GM21381 (cell line): ENCODE results near the gene OSBP2.

Source experiments
- ATAC-seq: cut with Tn5 transposase; IDR thresholded peaks from one replicate; pipeline ENCODE4 v1.9.1; 2021; ENCODE audit warnings: mild to moderate bottlenecking, moderate library complexity; ENCODE audit not compliant: unreplicated experiment

The OSBP2 gene

DNA sequence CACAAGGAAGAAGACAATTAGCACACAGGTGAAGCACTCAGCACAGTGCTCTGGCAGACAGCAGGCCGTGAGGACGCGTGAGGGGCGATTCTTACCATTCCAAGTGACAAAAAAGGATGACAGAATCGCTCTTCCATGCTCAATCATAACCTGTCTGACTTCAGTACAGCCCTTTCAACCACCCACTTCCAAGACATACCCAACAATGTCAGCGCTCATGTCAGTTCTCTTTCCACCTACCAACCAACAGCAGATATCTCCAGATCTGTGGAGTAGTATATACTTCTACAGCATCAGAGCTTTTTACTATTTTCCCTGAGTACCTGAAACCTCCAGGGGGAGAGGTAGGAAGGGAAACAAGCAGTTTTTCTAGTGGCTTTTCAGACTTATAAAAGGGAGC is 233.7 kb downstream of the OSBP2 start:
- no peak for ATAC-seq

DNA sequence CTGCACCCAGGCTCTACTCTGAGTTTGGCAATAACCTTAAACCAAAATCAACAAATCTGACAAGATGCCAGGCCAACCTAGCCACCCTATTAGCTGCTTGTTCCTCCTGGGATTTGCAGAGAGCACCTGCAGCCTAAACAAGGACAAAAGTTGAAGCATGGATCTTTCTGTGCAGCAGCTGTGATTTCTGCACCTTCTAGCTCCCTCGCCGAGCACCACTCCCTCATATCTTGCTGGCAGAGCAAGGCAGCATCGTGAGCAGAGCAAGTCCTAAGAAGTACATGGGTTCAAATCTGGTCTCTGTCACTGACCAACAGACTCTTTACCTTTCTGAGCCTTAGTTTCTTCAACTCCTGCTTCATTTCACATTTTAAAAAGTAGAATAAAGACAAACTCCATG is 235.6 kb downstream of the OSBP2 start:
- ATAC-seq, result no peak

DNA sequence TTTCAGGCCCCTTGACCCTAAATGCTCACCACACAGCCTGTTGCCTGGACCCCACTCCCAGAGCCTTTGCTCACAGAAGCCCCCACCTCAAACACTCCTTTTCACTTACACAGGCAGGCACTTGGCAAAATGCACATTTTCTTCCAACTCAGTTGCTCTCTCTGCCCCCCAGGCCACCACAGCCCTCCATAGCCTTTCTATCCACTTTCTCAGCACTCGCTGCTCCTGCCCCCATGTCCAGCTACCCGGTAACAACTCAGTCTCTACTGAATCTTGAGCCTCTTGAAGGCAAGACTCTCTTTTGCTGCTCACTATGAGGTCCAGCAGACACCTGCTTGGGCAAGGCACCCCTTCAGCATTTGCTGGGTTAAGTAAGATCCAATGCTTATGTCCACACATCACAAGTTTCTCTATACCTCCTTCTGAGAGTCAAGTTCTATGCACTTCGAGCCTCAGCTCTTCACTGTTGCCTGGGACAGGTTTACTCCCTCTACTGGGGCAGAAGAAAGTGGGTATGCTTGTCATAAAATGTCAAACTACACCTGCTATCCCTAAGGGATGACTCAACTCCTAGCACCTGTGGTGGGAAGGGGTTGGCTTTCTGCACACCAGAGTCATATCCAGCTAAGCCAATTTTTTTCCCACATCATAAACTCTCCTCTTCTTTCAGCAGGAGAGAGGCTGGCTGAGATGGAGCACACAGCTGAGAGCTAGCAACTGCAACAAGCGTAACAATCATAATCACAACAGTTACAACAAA is 237.0 kb downstream of the OSBP2 start:
- no peak for ATAC-seq

DNA sequence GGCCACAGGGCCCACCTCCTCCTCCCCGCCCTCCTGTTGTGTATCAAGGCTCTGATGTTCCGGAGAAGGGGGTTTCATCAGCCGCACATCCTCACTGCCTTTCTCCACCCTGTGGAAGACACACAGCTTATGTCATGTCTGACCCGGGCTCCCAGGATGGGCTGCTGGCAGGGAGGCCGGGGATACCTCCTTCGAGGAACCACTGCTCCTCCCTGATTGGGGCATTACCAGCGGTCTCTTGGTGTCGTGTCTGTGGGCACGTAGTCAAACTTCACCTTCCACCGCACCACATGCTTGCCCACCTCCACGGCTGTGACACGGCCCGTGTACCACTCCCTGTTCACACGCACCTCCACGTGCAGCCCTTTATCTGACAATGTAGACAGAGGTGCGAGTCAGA is 238.0 kb downstream of the OSBP2 start:
- ATAC-seq, result no peak

DNA sequence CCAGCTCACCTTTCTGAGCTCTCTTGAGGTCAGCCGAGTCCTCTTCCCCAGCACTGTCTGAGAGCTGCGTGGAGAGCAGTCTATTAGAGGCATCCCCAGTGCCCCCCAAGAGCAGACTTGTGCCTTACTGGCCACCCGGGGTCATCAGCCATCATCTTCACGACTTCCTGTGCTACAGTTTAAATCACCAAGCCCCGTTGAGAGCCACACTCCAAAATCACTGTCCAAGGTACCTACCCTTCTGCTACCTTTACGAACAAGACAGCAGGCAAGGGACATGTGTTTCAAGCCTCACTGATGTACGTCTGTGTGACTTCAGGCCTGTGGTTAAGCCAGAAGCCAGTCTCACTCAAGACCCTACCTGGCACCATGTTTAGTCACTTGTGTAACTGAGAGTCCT is 238.8 kb downstream of the OSBP2 start:
- ATAC-seq, result no peak

DNA sequence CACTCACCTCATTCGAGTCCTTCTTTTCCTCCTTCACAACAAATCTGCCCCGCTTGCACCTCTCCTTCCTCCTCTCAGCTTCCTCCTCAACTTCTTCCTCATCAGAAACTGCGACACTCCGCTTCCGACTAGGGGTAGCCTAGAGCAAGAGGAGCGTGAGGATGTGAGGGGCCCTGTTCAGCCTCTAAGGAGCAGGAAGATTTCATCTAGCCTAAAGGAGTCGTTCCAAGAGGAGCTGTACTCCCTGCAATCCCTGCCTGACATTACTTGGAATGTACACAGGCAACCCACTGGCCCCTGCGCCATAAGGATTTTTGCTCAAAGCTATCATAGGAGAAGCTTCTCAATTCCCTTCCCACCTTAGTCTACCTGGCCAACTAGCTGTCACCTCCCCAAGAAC is 239.4 kb downstream of the OSBP2 start:
- ATAC-seq, result no peak

DNA sequence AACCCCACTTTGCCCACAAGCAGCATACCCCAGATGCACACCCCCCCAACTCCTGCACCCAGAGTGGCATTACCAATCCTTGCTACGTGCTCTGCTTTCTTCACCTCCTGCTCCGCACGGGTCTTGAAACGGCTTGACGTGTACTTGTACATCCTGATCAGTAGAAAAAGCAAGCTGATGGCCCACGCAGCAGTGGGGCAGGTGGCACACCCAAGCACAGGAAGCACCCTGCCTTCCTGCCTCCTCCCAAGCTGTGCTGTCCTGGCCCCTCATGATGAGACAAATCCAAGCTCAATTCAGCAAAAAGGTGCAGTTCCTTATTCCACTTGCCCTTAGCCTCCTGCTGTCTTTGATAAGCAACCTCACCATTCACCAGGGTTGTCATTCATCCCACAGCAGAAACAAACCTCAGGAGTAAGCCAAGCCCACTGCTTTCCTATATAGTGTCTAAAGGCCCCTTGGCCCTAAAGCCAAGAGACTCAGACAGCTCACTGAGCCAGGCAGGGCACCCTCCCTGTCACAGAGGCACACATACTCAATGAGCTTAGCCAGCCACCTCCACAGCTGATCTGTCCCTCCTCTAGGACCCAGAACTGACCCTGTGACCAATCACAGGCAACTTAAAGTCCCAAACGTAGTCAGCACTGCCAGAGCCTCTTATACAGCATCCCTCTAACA is 246.2 kb downstream of the OSBP2 start:
- no peak for ATAC-seq

DNA sequence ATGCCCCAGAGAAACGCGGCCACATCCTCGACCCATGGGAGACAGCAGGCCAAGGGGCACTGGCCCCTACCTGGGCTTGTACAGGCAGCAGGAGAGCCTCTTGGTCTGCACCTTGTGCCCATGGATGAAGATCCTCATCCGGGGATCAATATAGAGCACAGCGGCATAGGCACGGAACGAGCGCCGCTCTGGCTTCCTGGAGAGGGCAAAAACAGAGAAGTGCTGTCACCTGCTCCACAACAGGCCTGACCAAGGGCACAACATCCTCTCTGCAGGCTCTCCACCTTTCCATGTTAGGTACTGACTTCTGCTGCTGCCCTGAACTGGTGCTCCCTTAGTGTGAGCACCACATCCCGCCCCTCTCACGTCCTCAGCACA is 246.7 kb downstream of the OSBP2 start:
- ATAC-seq, result no peak

DNA sequence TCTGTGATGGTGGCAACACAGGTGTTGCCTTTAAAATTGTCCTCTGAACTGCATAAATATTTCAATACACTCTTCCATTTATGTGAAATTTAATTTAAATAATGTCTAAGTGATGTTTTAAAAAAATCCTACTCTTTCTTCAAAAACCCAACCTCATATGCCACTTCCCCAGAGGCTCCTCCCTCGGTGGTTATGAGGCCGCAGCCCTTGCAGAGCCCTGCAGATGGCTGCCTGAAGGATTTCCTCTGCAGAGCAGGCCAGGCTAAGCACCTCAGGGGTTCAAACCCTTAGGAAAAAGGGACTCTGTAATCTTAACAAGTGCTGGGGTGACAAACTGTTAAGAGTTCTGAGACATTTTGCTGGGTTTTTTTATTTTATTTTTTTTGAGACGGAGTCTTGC is 248.7 kb downstream of the OSBP2 start:
- ATAC-seq, result no peak

DNA sequence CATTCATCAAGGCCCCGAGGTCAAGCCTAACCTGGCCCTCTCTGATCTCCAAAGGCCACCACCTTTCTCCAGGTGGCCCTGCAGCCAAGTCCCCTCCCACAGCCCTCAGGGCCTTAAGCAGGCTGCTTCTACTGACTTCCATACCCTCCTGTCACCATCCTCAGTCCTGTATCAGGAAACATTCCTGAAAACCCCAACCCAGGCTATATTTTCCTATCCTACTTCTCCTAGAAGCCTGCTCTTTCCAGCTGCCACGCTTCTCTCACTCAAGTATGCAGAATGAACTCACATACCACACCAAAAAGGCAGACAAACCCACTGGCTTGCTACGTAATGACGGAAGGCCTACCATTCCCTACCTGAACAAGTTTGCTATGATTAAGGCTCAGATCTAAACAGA is 250.3 kb downstream of the OSBP2 start:
- ATAC-seq, result no peak

DNA sequence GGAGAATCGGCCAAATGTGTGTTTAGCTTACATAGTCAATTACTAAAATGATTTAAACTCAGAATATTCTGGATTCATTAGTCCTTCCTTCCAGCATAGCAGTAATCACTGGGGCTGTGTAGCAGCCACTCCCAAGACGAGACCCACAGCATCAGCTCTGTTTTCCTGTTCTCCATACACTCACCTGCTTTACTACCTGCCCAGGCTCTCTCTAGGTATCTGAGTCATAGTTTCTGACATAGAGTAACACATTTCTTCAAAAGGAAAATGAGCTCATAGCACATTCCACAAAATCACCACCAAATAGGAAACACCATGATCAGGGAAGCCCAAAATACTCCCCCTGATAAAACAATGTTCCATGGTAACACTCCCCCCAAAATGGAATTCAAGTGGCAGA is 251.0 kb downstream of the OSBP2 start:
- ATAC-seq, result no peak

DNA sequence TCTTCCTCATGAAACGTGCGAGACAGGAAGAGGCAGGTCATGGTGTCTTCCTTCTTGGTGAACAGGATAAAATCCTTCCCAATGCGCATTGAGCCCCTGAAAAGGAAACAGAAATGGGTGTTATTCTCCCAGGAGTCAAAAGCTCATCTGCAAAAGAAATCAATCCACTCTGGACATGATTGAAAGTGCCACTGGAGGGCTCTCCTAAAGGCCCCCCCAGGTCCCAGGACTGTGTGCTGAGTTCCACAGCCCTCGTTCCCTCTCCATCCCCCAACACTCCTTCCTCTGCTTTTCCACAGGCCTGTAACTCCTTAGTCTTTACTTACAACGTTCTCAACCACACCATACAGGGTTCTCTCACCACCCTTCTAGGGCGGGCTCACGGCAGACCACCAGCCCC is 251.7 kb downstream of the OSBP2 start:
- ATAC-seq, result no peak

DNA sequence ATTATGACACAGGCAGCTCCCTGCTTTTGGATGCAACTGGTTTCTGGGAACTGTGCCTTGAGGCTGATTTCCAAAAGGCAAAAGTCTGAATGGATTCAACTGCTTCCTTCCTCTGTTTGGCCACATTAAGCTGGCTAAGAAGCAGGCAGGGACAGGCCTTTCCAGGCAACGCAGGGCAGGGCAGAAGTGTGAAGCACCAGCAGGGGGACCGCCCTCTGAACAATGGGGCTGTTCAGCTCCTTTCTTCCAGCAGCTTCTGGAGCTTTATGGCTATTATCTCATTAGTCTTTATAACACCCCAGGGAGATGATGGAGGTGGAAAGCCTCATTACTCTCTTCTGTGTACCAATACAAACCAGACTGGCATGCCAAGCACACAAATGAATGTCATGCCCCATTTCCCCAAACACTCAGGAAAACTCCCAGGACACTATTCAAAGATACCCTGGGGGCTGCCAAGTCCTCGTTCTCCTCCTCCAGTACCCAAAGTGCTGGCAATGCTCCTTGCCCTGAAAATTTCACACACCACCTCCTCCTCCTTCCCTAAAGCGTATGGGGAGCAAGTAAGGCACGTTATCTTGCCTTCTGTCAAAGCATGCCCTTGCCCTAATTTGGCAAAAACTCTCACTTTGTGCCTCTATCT is 252.6 kb downstream of the OSBP2 start:
- ATAC-seq, result no peak

DNA sequence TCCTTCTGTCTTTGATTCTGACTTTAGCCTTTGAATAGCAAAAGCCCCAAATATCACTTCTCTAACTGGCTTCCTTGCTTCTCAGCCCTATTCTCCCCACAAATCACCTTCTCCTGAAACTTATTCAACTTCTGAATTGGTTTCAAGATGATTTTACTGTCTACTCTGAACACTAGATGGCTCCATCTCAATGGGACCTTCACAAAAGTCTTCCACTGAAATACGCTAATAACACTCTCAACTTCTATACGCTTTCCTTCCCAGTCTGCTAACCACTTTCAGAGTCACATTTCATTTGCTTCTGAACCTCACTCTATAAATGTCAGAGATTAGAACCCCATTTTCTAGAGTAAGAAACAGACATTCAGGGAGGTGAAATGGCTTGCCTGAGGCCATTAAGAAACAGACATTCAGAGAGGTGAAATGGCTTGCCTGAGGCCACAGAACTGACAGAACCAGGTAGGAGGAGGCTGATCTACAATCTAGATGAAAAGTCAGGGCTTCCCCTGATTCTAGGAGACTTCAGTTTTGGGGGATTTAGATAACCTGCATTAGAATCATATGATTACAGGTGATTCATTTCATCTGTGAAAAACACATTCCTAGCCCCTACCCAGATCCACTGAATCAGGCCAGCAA is 253.3 kb downstream of the OSBP2 start:
- no peak for ATAC-seq

DNA sequence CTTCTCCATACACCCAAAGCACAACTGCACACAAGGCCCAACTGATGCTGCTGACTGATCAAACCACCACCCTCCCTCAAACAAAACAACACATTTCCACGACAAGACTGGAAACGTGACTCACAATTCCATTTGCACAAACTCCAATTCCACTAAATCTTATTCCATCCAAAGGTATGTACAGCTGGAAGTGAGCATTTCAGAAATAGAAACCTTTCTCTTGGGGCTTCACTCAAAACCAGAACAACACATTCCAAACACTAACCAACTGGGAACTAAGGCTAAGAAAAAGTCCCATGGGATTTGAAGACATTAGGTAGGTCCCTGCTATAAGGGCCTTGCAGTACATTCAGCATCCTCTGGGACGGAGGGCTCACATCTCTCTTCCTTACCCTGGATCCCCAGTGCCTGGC is 254.3 kb downstream of the OSBP2 start:
- no peak for ATAC-seq

DNA sequence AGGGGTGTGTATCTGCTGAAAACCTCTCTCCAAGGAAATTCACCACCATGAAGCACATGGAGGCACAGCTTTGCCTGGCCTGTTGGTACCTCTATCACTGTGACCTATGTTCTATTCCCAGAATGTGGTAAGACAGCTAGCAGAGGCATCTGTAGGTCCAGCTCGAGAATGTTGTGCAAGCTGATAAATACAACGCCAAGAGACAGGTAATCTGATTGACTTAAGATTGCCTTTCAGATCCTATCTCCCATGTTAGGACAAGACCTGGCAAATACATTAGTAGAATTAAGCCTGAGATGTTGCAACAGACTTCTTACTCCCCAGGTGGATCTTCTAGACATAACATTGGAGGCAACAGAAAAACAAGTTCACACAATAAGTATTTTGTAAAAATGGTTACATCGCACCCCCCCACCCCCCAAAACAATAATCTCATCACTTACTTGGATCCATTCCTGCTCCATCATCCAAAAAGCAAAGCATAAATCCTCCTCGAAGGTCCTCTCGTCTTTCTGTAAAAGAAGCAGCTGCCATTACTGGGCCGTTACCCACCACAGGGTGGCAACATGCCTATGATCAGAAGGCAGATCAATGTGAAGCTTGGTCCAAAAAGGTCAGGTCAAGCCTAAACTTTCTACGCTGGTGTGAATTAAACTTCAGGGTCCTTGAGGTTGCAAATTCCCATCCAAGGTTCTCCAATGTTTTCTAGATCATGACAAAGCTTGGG is 255.4 kb downstream of the OSBP2 start:
- no peak for ATAC-seq

DNA sequence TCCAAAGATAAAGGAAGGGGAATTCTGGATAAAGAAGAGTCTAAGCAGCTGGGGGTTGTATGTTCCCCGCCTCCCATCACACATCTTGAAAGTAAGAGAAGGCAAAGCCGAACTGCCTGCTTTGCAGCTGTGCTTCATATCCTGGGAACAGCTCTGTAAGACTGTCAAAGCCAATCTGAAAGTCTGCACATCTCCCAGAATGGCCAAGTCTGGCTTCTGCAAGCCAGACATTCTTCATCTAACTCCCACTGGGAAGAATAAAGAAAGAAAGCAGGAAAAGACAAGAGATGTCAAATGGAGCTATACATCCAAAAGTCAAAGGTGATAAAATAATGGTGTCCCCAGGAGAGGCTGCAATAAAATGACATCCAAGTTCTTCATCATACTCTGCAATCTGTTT is 258.5 kb downstream of the OSBP2 start:
- ATAC-seq, result no peak

DNA sequence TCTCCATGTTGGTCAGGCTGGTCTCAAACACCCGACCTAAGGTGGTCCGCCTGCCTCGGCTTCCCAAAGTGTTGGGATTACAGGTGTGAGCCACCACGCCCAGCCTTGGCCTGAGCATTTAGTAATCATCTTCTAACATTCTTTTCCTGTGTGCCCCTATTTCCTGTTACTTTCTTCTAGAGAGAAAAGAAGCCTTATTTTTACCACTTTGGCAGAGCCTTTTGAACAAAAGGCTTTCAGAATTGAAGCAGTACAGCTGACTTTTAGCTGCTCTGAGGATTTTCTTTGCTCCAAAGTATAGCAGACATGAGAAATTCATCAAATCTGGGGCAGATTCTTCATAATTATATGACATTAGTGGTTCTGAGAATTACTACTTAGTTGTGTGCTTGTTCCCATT is 260.5 kb downstream of the OSBP2 start:
- ATAC-seq, result no peak
